Esophagus squamous epithelium (tissue), 4 donors: ENCODE results near the gene DEFB124.

ENCODE experiments used
- POLR2A ChIP-seq, 4 donors: fragments of 450-650 bp; IDR thresholded peaks; one replicate each; pipeline ENCODE4 v1.6.1; 2017; ENCODE audit warnings: antibody characterized with exemption in 4 of 4, mild to moderate bottlenecking in 4 of 4, moderate library complexity in 3 of 4
- TF ChIP-seq, protein P1 (sequence below), 6 experiments: fragments of 450-650 bp in 4 of 6; fragments of 200-600 bp in 2 of 6; sonication (generic) in 2 of 6; IDR thresholded peaks; one replicate each; pipeline ENCODE4 v1.5.1; 2016 to 2019; ENCODE audit warnings: antibody characterized with exemption in 6 of 6, mild to moderate bottlenecking in 4 of 6, moderate library complexity in 4 of 6

DNA sequence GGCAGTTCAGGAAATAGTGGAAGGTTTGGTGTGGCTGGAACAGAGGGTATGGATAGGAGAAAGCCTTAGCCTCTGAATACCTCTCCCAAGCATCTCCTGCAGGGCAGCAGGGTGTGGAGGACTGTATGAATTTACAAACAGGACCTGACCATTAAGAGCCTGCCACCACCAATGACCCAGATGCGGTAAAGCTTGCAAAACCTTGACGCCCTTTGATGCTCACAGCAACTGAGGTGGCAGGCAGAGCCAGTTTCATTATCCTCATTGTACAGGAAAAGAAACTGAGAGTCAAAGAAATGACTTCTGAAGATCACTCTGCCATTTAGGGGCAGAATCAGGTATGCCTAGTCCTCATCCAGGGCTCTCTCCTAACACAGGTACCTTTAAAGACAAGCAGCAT is 41.7 kb upstream of the DEFB124 start:
- no peak for TF ChIP-seq POLR2A (IDR thresholded peaks at IDR 0.05)
- TF ChIP-seq, protein P1, sequence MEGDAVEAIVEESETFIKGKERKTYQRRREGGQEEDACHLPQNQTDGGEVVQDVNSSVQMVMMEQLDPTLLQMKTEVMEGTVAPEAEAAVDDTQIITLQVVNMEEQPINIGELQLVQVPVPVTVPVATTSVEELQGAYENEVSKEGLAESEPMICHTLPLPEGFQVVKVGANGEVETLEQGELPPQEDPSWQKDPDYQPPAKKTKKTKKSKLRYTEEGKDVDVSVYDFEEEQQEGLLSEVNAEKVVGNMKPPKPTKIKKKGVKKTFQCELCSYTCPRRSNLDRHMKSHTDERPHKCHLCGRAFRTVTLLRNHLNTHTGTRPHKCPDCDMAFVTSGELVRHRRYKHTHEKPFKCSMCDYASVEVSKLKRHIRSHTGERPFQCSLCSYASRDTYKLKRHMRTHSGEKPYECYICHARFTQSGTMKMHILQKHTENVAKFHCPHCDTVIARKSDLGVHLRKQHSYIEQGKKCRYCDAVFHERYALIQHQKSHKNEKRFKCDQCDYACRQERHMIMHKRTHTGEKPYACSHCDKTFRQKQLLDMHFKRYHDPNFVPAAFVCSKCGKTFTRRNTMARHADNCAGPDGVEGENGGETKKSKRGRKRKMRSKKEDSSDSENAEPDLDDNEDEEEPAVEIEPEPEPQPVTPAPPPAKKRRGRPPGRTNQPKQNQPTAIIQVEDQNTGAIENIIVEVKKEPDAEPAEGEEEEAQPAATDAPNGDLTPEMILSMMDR (IDR thresholded peaks at IDR 0.05), result no peak
